Measurements from ENCODE around the gene OR10H3.

OR10H3 gene, protein sequence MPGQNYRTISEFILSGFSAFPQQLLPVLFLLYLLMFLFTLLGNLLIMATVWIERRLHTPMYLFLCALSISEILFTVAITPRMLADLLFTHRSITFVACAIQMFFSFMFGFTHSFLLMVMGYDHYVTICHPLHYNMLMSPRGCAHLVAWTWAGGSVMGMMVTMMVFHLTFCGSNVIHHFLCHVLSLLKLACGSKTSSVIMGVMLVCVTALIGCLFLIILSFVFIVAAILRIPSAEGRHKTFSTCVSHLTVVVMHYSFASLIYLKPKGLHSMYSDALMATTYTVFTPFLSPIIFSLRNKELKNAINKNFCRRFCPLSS

DNA sequence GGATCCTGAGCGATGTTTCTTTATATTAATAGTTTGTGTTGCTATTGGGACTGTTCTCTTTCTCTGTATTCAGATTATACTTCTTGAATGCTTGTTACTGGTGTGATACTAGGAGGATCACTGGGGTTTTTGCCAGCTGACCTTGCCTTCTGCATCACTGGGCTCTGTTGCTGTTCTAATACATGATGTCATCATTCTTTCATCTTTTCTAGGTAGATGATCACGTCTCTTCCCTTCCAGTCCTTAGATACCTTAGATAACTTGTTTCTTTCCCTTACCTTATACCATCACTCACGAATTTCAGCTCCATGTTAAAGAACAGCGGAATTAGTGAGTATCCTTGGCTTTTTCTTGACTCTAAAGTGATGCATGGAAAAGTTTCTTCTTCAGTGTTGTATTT is at the start of gene OR10H3:
OR10H3 (plus strand) TSS at position 264 of the 400 bp plus-strand sequence. CDS start 3,408 bp downstream, outside the sequence.
- Histone ChIP-seq H3K27me3 (peaks cover 34% of the 10 kb centered on the region), H3K9me3 (peaks cover 3% of the 10 kb centered on the region), H3K4me3 (ENCODE audit: low read depth in 1 of 2, low read length in 1 of 2) (no peak within 1 kb of the TSS), H3K4me1 (ENCODE audit: control insufficient read depth in 1 of 2, insufficient read depth in 1 of 2, low read depth in 1 of 2, low read length in 1 of 2) (no peaks in the 10 kb centered on the region), H3K36me3 (no peaks in the 10 kb centered on the region), H3K27ac (no peak within 1 kb of the TSS)
- TF ChIP-seq, protein P1, sequence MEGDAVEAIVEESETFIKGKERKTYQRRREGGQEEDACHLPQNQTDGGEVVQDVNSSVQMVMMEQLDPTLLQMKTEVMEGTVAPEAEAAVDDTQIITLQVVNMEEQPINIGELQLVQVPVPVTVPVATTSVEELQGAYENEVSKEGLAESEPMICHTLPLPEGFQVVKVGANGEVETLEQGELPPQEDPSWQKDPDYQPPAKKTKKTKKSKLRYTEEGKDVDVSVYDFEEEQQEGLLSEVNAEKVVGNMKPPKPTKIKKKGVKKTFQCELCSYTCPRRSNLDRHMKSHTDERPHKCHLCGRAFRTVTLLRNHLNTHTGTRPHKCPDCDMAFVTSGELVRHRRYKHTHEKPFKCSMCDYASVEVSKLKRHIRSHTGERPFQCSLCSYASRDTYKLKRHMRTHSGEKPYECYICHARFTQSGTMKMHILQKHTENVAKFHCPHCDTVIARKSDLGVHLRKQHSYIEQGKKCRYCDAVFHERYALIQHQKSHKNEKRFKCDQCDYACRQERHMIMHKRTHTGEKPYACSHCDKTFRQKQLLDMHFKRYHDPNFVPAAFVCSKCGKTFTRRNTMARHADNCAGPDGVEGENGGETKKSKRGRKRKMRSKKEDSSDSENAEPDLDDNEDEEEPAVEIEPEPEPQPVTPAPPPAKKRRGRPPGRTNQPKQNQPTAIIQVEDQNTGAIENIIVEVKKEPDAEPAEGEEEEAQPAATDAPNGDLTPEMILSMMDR (IDR thresholded peaks at IDR 0.05): no peak

DNA sequence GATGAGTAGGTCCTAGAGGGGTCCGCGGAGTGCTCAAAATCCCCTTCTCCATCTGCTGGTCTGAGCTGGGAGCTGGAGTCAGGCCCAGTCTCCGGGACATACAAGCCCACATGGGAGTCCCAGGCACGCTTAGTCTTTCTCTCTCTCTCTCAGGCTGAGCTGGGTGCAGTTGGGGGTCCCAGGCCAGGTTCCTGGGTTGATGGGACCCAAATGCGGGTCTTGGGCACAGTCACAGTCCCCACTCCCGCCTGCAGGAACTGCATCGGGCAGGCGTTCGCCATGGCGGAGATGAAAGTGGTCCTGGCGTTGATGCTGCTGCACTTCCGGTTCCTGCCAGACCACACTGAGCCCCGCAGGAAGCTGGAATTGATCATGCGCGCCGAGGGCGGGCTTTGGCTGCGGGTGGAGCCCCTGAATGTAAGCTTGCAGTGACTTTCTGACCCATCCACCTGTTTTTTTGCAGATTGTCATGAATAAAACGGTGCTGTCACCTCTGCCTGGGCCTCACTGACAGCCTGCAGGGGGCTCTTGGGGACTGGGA is 41.1 kb upstream of the OR10H3 start:
- Histone ChIP-seq H3K36me3 (peaks cover 37% of the 10 kb centered on the region), H3K9me3 (no peaks in the 10 kb centered on the region), H3K27ac (no peak overlapping the region), H3K4me1 (ENCODE audit: control insufficient read depth in 1 of 2, insufficient read depth in 1 of 2, low read depth in 1 of 2, low read length in 1 of 2) (no peaks in the 10 kb centered on the region), H3K4me3 (ENCODE audit: low read depth in 1 of 2, low read length in 1 of 2) (no peak overlapping the region), H3K27me3 (no peaks in the 10 kb centered on the region)
- TF ChIP-seq, protein P1 (IDR thresholded peaks at IDR 0.05): no peak

DNA sequence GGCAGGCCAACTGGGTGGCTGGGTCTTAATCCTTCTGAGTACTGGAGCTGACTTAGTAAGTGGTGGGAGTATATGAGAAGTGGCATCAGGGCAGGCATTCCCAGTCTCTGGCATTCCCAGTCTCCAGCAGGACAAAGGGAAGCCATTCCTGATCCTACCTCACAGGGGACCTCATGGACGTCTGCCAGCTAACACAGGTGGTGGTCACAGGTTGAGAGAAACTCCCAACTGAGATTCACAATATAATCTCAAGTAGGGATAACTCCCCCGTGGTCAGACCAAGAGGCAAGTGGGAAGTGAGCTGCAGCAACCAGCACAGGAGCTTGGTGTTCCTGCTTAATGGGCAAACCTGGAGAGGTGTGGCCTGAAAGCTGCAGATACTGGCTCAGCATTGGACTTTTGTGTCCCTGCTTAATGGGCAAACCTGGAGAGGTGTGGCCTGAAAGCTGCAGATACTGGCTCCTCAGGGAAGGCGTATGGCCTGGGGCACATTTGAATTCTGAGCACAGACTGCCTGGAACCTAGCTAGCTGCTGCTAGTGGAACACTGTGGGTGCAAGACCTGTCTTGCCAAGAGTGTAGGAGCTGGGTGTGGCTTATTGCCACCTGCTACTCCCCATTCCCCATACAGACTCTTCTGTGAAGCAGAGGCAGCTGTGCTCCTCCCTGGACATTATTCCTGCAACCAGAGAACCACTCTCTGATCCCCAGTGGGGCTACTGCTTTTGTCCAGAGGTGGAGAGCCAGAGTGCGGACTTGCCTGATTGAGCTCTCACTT is 35.8 kb upstream of the OR10H3 start:
- Histone ChIP-seq H3K4me1 (ENCODE audit: control insufficient read depth in 1 of 2, insufficient read depth in 1 of 2, low read depth in 1 of 2, low read length in 1 of 2) (peaks cover 5 to 9% of the 10 kb centered on the region in 2 experiments), H3K9me3 (no peaks in the 10 kb centered on the region), H3K27ac (no peak overlapping the region), H3K27me3 (no peaks in the 10 kb centered on the region), H3K36me3 (peaks cover 25% of the 10 kb centered on the region), H3K4me3 (ENCODE audit: low read depth in 1 of 2, low read length in 1 of 2) (no peak overlapping the region)
- TF ChIP-seq, protein P1 (IDR thresholded peaks at IDR 0.05): no peak

DNA sequence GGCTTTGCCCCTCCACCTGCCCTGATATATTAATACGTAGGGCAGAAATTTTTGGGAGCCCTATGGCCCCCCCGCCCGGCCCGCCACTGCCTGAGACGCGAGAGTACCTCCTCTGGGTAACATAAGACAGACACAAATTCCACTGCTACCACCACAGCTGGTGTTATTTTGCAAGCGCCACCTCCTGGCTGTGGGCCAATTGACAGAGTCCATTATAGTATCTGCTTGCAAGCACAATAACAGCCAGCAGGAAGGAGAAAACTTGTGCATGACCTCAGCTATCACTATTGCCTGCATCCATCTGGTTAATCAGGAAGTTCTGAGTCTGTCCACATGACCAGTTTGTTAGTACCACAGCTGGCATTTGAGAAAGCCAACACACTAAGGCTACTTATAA is 35.3 kb upstream of the OR10H3 start:
- H3K36me3 ChIP-seq: peaks cover 19% of the 10 kb centered on the region
- no peaks in the 10 kb centered on the region for H3K9me3 ChIP-seq
- peaks cover 5 to 9% of the 10 kb centered on the region in 2 experiments for H3K4me1 ChIP-seq (ENCODE audit: control insufficient read depth in 1 of 2, insufficient read depth in 1 of 2, low read depth in 1 of 2, low read length in 1 of 2)
- H3K27ac ChIP-seq: no peak overlapping the region
- H3K4me3 ChIP-seq (ENCODE audit: low read depth in 1 of 2, low read length in 1 of 2): no peak overlapping the region
- H3K27me3 ChIP-seq: no peaks in the 10 kb centered on the region
- TF ChIP-seq, protein P1 (IDR thresholded peaks at IDR 0.05): peak; percentile 20

DNA sequence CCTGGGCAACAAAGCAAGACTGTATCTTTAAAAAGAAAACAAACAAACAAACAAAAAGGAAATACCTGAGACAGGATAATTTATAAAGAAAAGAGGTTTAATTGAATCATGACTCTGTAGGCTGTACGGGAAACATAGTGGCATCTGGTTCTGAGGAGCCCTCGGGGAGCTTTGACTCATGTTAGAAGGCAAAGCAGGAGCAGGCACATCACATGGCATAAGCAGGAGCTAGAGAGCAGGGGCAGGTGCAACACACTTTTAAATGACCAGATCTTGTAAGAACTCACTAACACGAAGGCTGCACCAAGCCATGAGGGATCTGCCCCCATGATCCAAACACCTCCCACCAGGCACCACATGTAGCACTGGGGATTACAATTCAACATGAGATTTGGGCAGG is 23.1 kb upstream of the OR10H3 start:
- TF ChIP-seq, protein P1 (IDR thresholded peaks at IDR 0.05): no peak
- no peaks in the 10 kb centered on the region for H3K36me3 ChIP-seq
- no peak overlapping the region for H3K4me3 ChIP-seq (ENCODE audit: low read depth in 1 of 2, low read length in 1 of 2)
- H3K4me1 ChIP-seq (ENCODE audit: control insufficient read depth in 1 of 2, insufficient read depth in 1 of 2, low read depth in 1 of 2, low read length in 1 of 2): no peaks in the 10 kb centered on the region
- H3K27ac ChIP-seq: no peak overlapping the region
- H3K9me3 ChIP-seq: no peaks in the 10 kb centered on the region
- H3K27me3 ChIP-seq: peaks cover 74% of the 10 kb centered on the region

All from neutrophil (primary cell).